ENCODE results near the gene OVCH1.
"Not testable (repeated sequence)": the region's sequence is repeated elsewhere in the genome, so short reads cannot be mapped to it uniquely, and the experiment has no call there.

The OVCH1 gene

GRCh38 chr12:29503283-29503682 lies 5.8 kb upstream of the OVCH1 start:
- DNase-seq (ENCODE audit: low read depth): no peak

GRCh38 chr12:29499235-29499634 lies 1.7 kb upstream of the OVCH1 start:
- no peak for DNase-seq (ENCODE audit: low read depth)

GRCh38 chr12:29492891-29493290 lies 4.6 kb downstream of the OVCH1 start:
- no peak for DNase-seq (ENCODE audit: low read depth)

GRCh38 chr12:29486972-29487371 lies 10.5 kb downstream of the OVCH1 start:
- no peak for DNase-seq (ENCODE audit: low read depth)

GRCh38 chr12:29463198-29463597 lies 34.3 kb downstream of the OVCH1 start:
- DNase-seq (ENCODE audit: low read depth): no peak

GRCh38 chr12:29460082-29460481 lies 37.4 kb downstream of the OVCH1 start:
- no peak for DNase-seq (ENCODE audit: low read depth)

- no peak for DNase-seq (ENCODE audit: low read depth)
These were observed 42.4 kb downstream of the OVCH1 start for GRCh38 chr12:29455087-29455486.

GRCh38 chr12:29451888-29452287 lies 45.6 kb downstream of the OVCH1 start:
- no peak for DNase-seq (ENCODE audit: low read depth)

GRCh38 chr12:29448157-29448556 lies 49.3 kb downstream of the OVCH1 start:
- DNase-seq (ENCODE audit: low read depth): no peak

GRCh38 chr12:29447285-29447975 lies 50.1 kb downstream of the OVCH1 start:
- no peak for DNase-seq (ENCODE audit: low read depth)

- no peak for DNase-seq (ENCODE audit: low read depth)
These were observed 58.0 kb downstream of the OVCH1 start for GRCh38 chr12:29439506-29439905.

GRCh38 chr12:29438752-29439408 lies 58.6 kb downstream of the OVCH1 start:
- DNase-seq (ENCODE audit: low read depth): no peak

GRCh38 chr12:29437575-29437974 lies 59.9 kb downstream of the OVCH1 start:
- no peak for DNase-seq (ENCODE audit: low read depth)

GRCh38 chr12:29436815-29437214 lies 60.7 kb downstream of the OVCH1 start:
- DNase-seq (ENCODE audit: low read depth): not testable (repeated sequence)

- DNase-seq (ENCODE audit: low read depth): no peak
These were observed 66.0 kb downstream of the OVCH1 start for GRCh38 chr12:29431513-29431912.

- DNase-seq (ENCODE audit: low read depth): no peak
These were observed 66.8 kb downstream of the OVCH1 start for GRCh38 chr12:29430716-29431044.

GRCh38 chr12:29429999-29430715 lies 67.3 kb downstream of the OVCH1 start:
- DNase-seq (ENCODE audit: low read depth): no peak

- DNase-seq (ENCODE audit: low read depth): no peak
These were observed 68.9 kb downstream of the OVCH1 start for GRCh38 chr12:29428633-29429032.

- no peak for DNase-seq (ENCODE audit: low read depth)
These were observed 69.5 kb downstream of the OVCH1 start for GRCh38 chr12:29427964-29428363.

- no peak for DNase-seq (ENCODE audit: low read depth)
These were observed 71.0 kb downstream of the OVCH1 start for GRCh38 chr12:29426498-29426897.

- DNase-seq (ENCODE audit: low read depth): no peak
These were observed 71.8 kb downstream of the OVCH1 start for GRCh38 chr12:29425722-29426121.

GRCh38 chr12:29416748-29417147 lies 80.7 kb downstream of the OVCH1 start:
- no peak for DNase-seq (ENCODE audit: low read depth)

- no peak for DNase-seq (ENCODE audit: low read depth)
These were observed 82.4 kb downstream of the OVCH1 start for GRCh38 chr12:29415111-29415510.

All from stimulated activated CD4-positive, alpha-beta T cell treated with anti-CD3 and anti-CD28 coated beads, Interleukin-2, amount 100 ng/mL, for 4 hours (primary cell).